Left ventricle myocardium superior (tissue), 1 donor: ENCODE measurements around the gene C6orf132. TPM values are rescaled to one million over a fixed set of nuclear protein-coding genes. Genes with fewer than 3 reads are reported as not detected.
A peak's percentile ranks its signal among the peaks of the same experiment; 100 is the strongest.

ENCODE experiments used
- ATAC-seq: fragments of 200-7000 bp; cut with Tn5 transposase; one replicate; pipeline ENCODE4 v1.9.1; 2020; ENCODE audit warnings: mild to moderate bottlenecking, moderate library complexity
- DNase-seq: peaks from one replicate; pipeline ENCODE4 v3.0.0-alpha.2; 2020
- intact Hi-C: fragments of 100-400 bp; cut with micrococcal nuclease; formaldehyde crosslinking; loops from one replicate; pipeline ENCODE4 v1.11.0; 2022
- total RNA-seq: library from RNA; stranded (reverse); fragmentation: NEBNext Ultra II Directional; extraction: Animal tissue kit (Norgen Biotek cat#: 25700); gene quantifications from one replicate; pipeline ENCODE4 v1.2.1, GENCODE V29; 2021
- donor health status: DM: no; HTN: yes; CAD: no; lungs with severe emphysema.

The C6orf132 gene
- total RNA-seq, 1 donor from 2014 or later: 2.2 TPM

DNA sequence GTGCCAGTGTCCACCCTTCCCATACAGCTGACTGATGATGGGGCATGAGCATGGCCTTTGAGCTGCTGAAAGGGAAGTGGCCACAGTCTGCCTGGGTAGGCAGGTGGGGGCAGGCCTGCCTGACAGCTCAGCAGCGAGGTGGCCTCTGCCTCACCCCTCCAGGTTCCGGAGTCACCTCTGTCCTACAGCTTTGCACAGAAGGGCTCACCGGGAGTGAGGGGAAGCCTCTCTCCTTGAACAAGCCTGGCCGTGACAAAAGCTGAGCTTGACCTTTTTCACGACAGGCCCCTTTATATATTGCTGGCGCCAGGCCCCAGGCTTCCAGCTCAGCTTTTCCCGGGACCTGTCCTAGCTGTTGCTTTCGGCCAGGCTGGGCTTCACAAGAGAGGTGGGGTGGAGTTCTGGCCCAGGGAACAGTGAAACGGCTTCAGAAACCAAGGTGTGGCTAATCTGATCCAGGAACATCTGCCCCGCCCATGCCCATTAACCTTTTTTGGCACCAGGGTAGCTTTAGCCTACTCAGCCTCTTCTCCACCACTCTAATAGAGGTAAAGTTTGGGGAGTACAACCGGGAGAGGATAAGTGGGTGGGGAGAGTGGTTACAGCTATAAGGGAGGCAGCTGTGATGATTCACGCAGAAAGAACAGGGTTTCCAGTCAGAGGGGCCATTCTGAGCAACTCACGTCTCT is 42.9 kb downstream of the C6orf132 start:
- no peak for DNase-seq
- intact Hi-C loops: no loop called here
- no peak for ATAC-seq

DNA sequence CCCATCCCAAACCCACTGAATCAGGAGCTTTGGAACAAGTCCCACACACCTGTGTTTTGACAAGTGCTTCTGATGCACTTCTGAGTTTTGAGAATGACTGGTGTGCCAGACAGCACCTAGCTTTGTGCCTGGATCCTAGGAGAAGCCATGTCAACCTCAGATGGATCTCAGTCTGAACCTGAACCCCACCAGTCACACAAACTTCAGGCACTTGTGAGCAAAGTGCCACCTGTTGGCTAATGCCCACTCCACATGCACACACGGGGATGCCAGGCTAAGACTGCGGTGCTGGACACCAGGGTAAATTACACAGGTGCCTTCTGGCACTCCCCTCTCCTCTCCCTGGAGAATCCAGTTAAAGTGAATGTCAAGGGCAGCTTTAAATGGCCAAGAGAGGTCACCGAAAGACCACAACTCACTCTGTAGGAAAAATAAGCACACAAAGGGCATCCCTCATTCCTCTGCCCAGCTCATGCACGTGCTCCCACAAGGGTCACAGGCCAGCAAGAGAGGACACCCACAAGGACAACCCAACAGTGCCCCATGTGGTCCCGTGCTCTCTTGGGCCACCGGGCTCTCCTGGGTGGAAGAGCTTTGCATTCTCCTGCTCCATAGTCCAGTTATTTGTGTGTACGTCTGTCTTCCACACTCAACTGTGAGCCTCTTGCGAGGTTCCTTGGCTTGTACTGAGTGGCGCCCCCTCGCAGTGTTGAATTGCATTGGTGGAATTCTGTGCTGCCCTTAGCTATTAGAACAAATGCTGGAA is 46.5 kb downstream of the C6orf132 start:
- no peak for DNase-seq
- intact Hi-C loops: no loop called here
- no peak for ATAC-seq

DNA sequence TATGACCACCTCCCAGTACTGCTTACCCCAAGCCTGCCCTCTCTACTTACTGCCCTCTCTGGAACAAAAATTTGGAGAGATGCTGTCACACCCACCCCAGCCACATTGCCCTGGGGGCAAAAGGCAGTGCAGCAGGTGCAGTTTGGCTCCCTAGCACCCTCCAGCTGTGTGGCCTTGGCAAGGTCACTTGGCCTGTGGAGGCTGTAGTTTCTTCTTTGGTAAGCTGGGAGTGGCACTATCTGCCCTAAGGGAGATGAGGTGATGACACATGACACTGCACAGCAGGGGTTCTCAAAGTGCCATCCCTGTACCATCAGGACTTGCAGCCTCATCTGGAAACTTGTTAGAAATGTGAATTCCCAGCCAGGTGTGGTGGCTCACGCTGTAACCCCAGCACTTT is 47.3 kb downstream of the C6orf132 start:
- ATAC-seq: no peak
- DNase-seq: no peak
- intact Hi-C loops: no loop called here

DNA sequence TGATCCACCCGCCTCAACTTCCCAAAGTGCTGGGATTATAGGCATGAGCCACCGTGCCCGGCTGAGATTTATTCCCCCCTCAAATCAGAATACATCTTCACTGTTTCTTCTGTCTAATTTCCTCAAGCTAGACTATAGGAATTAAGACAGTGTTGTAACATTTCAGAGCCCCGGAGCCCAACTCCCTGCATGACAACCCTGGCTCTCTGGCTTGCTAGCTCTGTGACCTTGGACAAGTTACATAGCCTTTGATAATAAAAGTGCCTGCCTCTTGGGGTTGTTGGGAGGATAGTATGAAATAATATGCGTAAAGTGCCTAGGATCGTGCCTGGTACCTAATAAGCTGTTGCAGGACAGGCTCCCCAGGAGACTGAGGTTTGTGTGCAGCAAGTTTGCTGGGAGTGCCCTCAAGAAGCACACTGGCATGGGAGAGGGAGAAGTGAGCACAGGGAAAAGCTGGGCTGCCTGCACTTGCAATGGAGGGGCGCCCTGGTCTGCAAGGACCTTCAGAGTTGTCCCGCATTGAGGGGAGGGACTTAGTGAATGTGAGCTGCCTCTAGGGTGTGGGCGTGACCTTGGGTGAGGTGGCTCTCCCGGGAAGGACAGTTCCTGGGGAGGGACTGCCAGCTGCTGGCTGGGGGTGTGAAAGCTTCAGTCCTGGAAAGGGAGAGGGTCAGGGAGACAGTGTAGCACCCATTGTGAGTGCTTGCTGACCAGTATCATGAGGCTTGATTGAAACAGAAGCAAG is 48.7 kb downstream of the C6orf132 start:
- intact Hi-C loops: no loop called here
- ATAC-seq (peak; percentile 86), DNase-seq (peak; percentile 63)

DNA sequence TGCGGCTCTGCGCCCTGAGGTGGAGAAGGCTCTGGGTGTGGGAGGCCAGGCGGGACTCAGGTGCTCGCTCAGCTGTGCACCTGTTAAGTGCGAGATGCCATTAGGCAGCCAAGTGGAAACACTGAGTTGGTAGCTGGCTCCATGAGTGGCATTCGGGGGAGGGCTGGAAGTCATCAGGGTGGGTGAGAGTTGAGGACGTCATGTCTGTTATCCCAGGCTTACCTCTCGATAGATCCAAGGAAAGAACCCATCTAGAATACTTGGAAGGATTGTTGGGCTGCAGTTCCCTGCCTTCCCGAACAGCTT is 50.7 kb downstream of the C6orf132 start:
- DNase-seq (no peak), ATAC-seq (no peak)
- intact Hi-C loops: no loop called here

DNA sequence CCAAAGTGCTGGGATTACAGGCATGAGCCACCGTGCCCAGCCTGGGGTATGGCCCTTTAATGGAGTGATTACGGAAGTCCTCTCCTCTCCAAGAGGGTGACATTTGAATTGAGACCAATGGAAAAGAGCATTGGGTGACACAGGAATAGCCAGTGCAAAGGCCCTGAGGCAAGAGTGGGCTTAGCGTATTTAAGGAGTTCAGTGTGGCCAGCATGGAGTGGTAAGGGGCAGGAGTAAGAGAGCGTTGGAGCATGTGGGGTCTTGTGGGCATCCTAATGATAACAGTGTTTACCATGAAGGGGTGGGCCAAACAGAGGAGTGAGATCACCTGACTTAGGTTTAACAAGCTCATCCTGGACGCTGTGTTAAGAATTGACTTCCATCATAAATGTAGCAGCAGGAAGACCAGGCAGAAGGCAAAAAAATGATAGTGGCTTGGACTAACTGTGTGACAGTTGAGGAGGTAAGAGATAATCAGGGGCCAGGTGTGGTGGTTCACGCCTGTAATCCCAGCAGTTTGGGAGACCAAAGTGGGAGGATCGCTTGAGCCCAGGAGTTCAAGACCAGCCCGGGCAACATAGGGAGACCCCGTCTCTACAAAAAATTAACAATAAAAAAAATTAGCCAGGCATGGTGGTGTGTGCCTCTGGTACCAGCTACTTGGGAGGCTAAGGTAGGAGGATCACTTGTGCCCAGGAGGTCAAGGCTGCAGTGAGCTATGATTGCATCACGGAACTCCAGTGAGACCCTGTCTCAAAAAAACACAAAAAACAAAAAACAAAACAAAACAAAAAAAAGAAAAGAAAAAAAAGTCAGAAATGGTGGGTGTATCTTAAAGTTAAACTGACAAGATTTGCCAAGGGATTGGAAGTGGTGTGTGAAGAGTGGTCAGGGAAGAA is 51.4 kb downstream of the C6orf132 start:
- intact Hi-C loops: no loop called here
- ATAC-seq: no peak
- no peak for DNase-seq

DNA sequence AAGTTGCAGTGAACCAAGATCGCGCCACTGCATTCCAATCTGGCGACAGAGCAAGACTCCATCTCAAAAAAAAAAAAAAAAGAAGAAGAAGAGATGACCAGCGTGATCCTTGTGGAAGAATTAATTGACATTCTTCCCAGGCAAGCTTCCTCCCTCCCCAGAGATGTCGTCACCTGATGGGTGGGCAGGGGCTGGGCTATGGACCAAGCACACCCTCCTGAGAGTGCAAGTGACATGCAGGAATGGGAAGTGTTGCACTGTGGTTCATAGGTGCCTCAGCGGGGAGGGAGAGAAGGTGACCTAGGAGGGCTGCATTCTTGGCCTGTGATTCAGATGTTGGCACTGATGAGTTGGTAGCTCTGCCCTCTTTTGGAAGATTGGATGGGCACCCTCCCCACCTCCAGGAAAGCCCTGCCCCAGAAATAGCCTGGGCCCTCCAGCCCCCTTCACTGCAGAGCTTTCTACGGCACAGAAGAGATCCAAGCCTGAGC is 54.3 kb downstream of the C6orf132 start:
- DNase-seq: peak; percentile 71
- intact Hi-C loops: no loop called here

DNA sequence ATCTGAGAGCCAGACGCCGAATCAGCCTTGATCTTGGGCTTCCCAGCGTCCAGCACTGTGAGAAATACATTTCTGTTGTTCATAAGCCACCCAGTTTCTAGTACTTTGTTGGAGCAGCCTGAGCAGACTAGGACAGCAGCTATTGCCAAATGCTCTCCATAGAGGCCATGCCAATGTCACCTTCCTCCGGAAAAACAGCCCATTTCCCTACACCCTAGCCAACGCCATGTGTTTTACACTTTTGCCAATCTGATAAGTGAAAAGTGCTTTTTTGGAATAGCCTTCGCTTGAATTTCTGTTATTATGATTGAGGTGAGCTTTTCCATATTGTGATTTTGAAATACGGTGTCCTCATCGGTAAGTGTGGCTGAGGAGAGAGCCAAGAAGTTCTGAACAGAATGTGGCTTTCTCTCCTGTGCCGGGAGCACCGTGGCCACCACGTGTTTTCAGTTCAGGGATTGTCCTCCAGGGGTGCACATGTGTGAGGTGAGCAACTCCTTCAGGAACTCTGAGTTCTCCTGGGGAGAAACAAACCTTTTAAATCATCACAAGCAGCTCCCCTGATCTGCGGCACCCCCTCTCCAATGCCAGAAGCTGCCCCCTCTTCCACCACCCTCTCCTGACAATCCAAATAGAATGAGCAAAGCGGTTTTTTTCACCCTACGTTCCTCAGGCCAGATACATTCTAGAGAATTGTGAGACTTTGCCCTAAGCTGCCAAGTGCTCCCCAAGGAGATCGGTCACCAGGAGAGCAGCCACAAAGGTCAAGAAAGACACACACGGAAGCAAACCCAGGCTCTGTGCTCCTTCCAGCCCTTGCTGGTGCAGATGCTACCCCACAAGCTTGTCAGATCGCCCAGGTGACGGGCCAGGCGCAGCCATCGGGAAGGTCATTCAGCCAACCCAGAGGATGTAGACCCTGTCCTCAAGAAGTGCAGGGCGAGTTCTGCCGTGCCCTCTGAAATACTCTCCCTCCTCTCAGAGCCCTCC is 56.1 kb downstream of the C6orf132 start:
- ATAC-seq: peak; percentile 50
- intact Hi-C loops: no loop called here
- peak; percentile 54 for DNase-seq

More for the DNA sequence above, 54.3 kb downstream of the C6orf132 start:
- peak; percentile 90 for ATAC-seq

DNA sequence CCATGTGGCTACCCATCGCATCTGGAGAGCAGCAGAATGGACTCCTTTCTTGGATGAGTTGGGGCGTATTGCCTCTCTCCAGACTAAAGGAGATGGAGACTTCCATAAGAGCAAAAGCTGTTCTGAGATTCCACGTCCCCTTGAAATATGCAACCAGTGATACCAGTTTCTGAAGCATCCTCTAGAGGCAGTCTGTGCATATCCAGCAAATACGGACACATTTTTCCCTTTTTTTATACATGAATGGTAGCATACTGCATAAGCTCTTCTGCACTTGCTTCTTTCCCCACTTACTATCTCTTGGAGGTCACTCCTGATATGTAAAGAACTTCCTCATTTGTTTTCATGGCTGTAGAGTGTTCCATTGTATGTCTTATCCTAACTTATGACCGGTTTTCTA is 57.5 kb downstream of the C6orf132 start:
- intact Hi-C loops: no loop called here
- ATAC-seq: no peak
- no peak for DNase-seq

DNA sequence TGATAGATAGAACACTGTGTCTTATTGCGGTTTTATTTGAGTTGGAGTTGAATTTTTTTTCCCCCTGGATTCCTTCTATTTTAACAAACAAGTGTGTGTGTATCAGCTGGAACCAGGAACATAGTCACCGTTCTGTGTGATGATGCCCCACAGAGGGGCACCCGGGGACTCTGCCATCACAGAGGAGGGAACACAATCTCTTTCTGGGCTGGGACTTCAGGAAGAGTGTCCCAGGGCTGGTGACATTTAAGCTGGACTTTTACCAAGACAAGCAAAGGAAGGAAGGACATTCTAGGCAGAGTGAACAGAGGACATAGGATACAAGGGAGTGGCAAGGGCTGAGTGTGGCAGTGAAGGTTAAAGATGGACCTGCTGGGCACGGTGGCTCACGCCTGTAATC is 58.9 kb downstream of the C6orf132 start:
- ATAC-seq (peak; percentile 29), DNase-seq (no peak)
- intact Hi-C loops: no loop called here

DNA sequence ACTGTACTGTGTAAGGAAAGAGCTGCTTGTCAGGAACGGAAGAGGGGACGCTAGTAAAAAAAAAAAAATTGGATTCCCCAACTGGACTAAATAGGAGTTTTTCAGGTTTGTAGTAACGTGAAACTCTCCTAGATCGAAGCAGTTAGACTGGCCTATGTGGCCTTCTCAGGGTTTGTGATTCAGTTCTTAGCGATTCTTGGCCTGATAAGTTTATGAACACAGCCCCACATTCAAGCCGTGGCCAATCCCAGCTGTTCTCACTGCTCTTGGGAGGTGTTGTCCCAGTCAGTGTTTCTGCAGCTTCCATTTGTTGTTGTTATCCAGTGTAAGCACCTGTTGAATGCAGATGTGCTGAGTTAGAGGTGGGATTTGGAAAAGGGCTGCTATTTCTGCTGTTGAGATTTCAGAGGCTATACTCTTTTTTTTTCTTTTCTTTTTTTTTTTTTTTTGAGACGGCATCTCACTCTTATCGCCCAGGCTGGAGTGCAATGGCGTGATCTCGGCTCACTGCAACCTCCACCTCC is 62.4 kb downstream of the C6orf132 start:
- intact Hi-C loops: loop anchor here (5.0 kb wide), 1 partner anchor 87 kb away; no protein-coding TSS in a partner anchor
- no peak for DNase-seq

DNA sequence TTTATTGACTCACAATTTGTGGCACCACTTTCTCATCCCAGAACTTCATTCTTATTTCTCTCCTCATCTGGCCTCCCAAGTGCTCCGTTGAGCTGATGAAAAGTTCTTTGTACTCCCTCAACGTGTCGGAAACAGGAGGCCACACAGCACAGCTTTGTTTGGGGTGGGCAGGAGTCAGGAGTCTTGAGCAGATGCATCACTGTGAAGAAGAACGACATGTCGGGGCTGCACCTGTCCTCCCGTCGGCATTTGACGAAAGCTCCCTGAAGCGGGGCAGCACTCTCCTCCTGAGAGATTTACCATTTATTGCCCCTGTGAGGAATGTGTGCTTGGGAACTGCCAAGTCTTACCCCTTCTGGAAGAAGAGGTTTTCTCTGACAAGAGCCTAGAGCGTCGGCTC is 64.0 kb downstream of the C6orf132 start:
- DNase-seq: no peak
- no peak for ATAC-seq
- intact Hi-C loops: loop anchor here (5.0 kb wide), 1 partner anchor 89 kb away; no protein-coding TSS in a partner anchor

More for the DNA sequence above, 62.4 kb downstream of the C6orf132 start:
- ATAC-seq: no peak

DNA sequence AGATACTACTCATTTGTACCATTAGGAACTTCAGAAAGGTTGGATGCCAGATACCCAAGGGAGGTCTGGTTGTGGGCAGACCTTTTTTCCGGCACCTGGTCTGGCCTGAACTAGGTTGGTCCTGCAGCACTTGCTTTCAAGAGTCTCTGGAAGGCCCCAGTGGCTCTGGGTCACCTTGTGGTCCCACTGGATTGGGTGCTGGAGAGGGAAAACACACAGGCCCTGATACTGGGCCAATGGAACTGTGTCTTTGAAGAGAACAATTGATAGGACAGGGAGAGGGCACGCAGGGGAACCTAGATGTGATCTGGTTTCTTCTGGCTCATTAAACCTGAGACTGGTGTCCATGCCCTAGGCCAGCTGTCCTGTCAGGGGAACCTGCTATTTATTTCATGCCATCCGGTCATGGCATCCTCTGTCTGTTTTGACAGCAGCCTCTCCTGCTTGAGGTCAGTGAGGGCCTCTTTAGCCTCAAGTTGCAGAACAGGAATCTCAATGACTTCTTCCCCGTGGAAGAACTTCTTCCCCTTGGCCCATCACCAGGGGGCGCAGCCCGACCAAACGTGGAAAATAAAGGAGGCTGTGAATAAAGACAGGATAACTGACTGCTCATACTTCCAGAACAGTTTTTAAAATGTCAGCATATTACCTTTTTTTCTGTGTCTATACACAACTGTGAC is 67.1 kb downstream of the C6orf132 start:
- intact Hi-C loops: loop anchor here (5.0 kb wide), 1 partner anchor 92 kb away; no protein-coding TSS in a partner anchor
- ATAC-seq (peak; percentile 65), DNase-seq (peak; percentile 86)

DNA sequence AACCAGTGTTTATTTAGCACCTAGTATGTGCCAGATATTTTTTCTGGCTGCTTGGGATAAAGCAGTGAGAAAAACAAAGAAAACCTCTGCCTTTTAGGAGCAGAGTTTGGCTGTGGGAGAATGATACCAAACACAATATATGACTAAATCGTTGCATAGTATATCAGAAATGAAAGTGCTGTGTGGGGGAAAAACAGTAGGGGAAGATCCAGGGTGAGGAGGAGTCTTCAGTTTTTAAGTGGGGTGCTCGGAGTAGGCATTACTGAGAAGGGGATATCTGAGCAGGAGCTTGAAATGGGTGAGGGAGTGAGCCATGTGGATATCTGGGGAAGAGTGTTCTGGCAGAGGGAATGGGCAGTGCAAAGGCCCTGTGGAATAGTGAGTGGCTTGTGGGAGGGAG is 69.1 kb downstream of the C6orf132 start:
- DNase-seq (no peak), ATAC-seq (no peak)
- intact Hi-C loops: no loop called here

DNA sequence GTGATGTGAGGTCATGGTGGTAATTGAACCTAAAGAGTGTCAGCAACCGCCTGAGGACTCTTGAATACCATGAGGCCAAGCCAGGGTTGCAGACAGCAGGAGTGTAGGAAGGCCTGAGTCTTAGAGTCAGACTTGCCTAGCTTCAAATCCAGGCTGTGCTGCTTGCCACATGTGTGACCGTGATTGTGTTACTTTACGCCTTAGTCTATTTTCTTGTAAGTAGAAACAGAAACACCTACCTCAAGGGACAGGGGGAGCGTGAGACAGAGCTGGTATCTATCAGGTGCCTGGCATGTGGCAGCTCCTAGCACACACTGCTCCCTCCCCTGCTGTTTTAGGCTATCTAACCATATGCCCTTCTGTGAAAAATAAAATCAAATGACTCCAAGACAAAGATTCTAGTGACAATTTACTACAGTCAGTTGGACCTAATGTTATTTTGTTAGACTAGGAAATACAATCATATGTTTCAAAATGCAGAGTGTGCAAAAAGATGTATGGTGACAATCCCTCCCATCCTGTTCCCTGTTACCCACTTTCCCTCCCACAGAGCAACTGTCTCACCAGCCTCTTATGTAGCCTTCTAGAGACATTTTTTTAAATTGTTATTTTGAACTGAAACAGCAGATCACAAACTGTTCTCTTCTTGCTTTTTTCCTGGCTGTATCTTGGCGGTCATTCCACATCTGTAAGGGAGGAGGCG is 70.4 kb downstream of the C6orf132 start:
- no peak for DNase-seq
- intact Hi-C loops: no loop called here
- ATAC-seq: peak; percentile 11

DNA sequence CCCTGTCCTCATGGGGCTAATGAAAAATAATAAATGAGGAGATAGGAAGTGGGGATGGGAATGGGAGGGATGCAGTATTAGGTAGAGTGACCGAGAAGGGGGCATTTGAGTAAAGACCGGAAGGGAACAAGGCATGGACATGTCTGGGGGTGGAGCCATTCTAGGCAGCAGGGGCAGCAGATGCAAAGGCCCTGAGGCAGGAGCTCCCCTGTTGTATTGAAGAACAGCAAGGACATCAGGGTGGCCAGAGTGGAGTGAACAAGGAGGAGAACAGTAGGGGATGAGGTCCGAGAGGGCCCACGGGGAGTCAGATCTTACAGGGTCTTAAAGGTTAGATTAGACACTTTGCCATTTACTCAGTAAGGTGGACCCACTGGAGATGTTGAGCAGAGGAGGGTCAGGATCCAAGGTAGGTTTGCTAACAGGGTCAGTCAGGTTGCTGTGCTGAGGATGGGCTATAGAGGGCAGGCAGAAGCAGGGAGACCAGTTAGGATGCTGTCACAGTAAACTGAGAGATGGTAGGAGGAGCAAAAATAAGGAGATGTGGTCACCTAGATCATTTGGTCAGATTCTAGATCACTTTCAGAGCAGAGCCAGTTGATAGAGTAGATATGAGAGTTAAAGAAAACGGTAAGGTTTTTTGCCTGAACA is 73.4 kb downstream of the C6orf132 start:
- no peak for DNase-seq
- no peak for ATAC-seq
- intact Hi-C loops: no loop called here
